HEK293 (cell line): Measurements from ENCODE around the gene SMCP.

ENCODE experiments used
- BCL11A ChIP-seq: fragments of 450-650 bp; formaldehyde crosslinking; IDR thresholded peaks from 2 replicates; pipeline ENCODE4 v1.5.1; 2016; ENCODE audit warnings: low read depth, missing biosample characterization, missing genetic modification characterization
- ZNF19 ChIP-seq: fragments of 450-650 bp; formaldehyde crosslinking; IDR thresholded peaks from 2 replicates; pipeline ENCODE4; 2016; ENCODE audit warnings: missing biosample characterization, missing genetic modification characterization, low read depth
- TF ChIP-seq, protein P1 (sequence below): IDR thresholded peaks from 2 replicates; pipeline ENCODE4 v1.6.1; 2011; ENCODE audit warnings: mild to moderate bottlenecking, low read depth, low read length, borderline replicate concordance
- TF ChIP-seq, protein P2 (sequence below): fragments of 450-650 bp; formaldehyde crosslinking; IDR thresholded peaks from 2 replicates; pipeline ENCODE4 v1.5.1; 2017; ENCODE audit warnings: missing biosample characterization, missing genetic modification characterization
- TF ChIP-seq, protein P3 (sequence below): fragments of 450-650 bp; formaldehyde crosslinking; IDR thresholded peaks from 2 replicates; pipeline ENCODE4 v1.5.1; 2016; ENCODE audit warnings: missing biosample characterization, missing genetic modification characterization

DNA sequence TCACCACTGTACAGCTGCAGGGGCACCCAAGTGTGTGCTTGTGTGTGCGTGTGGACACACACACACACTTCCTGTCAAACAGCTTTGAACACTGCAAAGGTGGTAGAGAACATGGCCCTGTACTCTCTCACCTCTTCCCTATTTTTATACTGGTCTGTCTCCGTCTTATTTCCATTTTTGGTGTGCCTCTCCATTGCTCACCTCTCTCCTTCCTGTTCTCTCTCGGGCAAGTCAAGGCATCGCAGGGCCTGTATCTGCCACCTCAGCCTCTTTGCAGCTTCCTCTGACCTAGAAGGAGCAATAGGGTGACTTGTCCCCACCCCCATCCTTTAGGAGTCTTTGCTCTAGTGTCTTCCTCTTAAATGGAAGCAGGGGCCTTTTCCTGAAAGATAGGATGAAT is 2.2 kb downstream of the SMCP start:
- TF ChIP-seq, protein P1, sequence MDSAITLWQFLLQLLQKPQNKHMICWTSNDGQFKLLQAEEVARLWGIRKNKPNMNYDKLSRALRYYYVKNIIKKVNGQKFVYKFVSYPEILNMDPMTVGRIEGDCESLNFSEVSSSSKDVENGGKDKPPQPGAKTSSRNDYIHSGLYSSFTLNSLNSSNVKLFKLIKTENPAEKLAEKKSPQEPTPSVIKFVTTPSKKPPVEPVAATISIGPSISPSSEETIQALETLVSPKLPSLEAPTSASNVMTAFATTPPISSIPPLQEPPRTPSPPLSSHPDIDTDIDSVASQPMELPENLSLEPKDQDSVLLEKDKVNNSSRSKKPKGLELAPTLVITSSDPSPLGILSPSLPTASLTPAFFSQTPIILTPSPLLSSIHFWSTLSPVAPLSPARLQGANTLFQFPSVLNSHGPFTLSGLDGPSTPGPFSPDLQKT: no peak
- TF ChIP-seq ZNF19 (tag by site-specific recombination) (no peak), BCL11A (tag by site-specific recombination) (no peak)
- TF ChIP-seq, protein P2, sequence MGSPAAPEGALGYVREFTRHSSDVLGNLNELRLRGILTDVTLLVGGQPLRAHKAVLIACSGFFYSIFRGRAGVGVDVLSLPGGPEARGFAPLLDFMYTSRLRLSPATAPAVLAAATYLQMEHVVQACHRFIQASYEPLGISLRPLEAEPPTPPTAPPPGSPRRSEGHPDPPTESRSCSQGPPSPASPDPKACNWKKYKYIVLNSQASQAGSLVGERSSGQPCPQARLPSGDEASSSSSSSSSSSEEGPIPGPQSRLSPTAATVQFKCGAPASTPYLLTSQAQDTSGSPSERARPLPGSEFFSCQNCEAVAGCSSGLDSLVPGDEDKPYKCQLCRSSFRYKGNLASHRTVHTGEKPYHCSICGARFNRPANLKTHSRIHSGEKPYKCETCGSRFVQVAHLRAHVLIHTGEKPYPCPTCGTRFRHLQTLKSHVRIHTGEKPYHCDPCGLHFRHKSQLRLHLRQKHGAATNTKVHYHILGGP (tag by site-specific recombination): no peak
- TF ChIP-seq, protein P3, sequence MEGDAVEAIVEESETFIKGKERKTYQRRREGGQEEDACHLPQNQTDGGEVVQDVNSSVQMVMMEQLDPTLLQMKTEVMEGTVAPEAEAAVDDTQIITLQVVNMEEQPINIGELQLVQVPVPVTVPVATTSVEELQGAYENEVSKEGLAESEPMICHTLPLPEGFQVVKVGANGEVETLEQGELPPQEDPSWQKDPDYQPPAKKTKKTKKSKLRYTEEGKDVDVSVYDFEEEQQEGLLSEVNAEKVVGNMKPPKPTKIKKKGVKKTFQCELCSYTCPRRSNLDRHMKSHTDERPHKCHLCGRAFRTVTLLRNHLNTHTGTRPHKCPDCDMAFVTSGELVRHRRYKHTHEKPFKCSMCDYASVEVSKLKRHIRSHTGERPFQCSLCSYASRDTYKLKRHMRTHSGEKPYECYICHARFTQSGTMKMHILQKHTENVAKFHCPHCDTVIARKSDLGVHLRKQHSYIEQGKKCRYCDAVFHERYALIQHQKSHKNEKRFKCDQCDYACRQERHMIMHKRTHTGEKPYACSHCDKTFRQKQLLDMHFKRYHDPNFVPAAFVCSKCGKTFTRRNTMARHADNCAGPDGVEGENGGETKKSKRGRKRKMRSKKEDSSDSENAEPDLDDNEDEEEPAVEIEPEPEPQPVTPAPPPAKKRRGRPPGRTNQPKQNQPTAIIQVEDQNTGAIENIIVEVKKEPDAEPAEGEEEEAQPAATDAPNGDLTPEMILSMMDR (tag by site-specific recombination): no peak
